Spleen (tissue), 3 donors: ENCODE measurements around the gene ALDH5A1.

ENCODE experiments used
- POLR2A ChIP-seq, 3 donors: fragments of 450-650 bp; IDR thresholded peaks; one replicate each; pipeline ENCODE4 v1.5.1; 2017; ENCODE audit warnings: antibody characterized with exemption in 3 of 3, mild to moderate bottlenecking in 1 of 3
- POLR2AphosphoS5 ChIP-seq, 3 donors: sonication (generic); formaldehyde crosslinking; IDR thresholded peaks; one replicate each; pipeline ENCODE4 v1.5.1; 2017; ENCODE audit warnings: antibody characterized with exemption in 3 of 3

DNA sequence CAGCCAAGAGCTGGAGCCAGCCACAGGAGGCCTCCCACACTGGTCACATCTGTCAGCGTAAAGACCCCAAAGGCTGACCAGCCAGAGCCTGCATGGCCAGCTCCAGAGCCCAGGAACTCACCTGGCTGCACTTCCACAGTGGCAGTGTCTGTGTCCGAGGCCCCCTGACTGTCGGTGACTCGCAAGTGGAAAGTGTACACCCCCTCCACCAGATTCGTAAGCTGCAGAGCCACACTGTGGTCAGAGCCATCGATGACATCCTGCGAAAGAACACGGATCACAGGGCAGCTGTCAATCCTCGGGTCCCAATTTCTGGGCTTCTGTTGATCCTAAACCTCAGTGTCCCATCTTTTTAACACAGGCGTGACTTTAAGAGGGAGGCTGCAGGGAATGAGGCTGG lies 69.3 kb downstream of the ALDH5A1 start:
- no peak for TF ChIP-seq POLR2A (IDR thresholded peaks at IDR 0.05)
- no peak for TF ChIP-seq POLR2AphosphoS5 (IDR thresholded peaks at IDR 0.05)
